ENCODE results near the gene LRRC36.

- TF ChIP-seq CTCF (IDR thresholded peaks at IDR 0.05): no peak
- no peak for TF ChIP-seq POLR2A (IDR thresholded peaks at IDR 0.05)
Measured at GRCh38 chr16:67431775-67432505, 105.3 kb downstream of the LRRC36 start.

All from right lobe of liver (tissue), 4 donors.